ENCODE results near the gene ABHD14A. TPM values are rescaled to one million over a fixed set of nuclear protein-coding genes. Genes with fewer than 3 reads are reported as not detected.

The ABHD14A gene
- total and polyA plus RNA-seq, 3 donors from 2014 or later: 27.7 to 51.6 (median 38.9) TPM

- WGBS, 2 donors: 91 to 92% methylated on average over 11 of the region's 11 CpGs
- H3K4me3 ChIP-seq: no peak overlapping the region
These were observed 30.3 kb upstream of the ABHD14A start for GRCh38 chr3:51944451-51945021.

GRCh38 chr3:51945031-51945840 is 29.6 kb upstream of the ABHD14A start:
- Histone ChIP-seq H3K9me3 (no peaks in the 10 kb centered on the region), H3K27ac (no peak overlapping the region), H3K27me3 (no peaks in the 10 kb centered on the region), H3K36me3 (ENCODE audit: low read depth, missing control alignments) (no peaks in the 10 kb centered on the region), H3K4me3 (no peak overlapping the region), H3K4me1 (peaks cover 18% of the 10 kb centered on the region)
- intact Hi-C loops (cut with DNase I; ENCODE audit: low total_unique reads): no loop called here
- no peak for DNase-seq
- WGBS, 2 donors: 94 to 95% methylated on average over 11 to 18 of the region's 18 CpGs
- TF ChIP-seq, protein P1, sequence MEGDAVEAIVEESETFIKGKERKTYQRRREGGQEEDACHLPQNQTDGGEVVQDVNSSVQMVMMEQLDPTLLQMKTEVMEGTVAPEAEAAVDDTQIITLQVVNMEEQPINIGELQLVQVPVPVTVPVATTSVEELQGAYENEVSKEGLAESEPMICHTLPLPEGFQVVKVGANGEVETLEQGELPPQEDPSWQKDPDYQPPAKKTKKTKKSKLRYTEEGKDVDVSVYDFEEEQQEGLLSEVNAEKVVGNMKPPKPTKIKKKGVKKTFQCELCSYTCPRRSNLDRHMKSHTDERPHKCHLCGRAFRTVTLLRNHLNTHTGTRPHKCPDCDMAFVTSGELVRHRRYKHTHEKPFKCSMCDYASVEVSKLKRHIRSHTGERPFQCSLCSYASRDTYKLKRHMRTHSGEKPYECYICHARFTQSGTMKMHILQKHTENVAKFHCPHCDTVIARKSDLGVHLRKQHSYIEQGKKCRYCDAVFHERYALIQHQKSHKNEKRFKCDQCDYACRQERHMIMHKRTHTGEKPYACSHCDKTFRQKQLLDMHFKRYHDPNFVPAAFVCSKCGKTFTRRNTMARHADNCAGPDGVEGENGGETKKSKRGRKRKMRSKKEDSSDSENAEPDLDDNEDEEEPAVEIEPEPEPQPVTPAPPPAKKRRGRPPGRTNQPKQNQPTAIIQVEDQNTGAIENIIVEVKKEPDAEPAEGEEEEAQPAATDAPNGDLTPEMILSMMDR (IDR thresholded peaks at IDR 0.05): no peak
- TF ChIP-seq POLR2A (IDR thresholded peaks at IDR 0.05): no peak

More at GRCh38 chr3:51944451-51945021, 30.3 kb upstream of the ABHD14A start:
- Histone ChIP-seq H3K9me3 (no peaks in the 10 kb centered on the region), H3K27me3 (no peaks in the 10 kb centered on the region), H3K36me3 (ENCODE audit: low read depth, missing control alignments) (no peaks in the 10 kb centered on the region), H3K4me1 (peaks cover 18% of the 10 kb centered on the region), H3K27ac (no peak overlapping the region)
- TF ChIP-seq POLR2A (IDR thresholded peaks at IDR 0.05): no peak
- TF ChIP-seq, protein P1 (IDR thresholded peaks at IDR 0.05): no peak
- intact Hi-C loops (cut with DNase I; ENCODE audit: low total_unique reads): no loop called here
- no peak for DNase-seq

- intact Hi-C loops (cut with DNase I; ENCODE audit: low total_unique reads): no loop called here
- TF ChIP-seq POLR2A (IDR thresholded peaks at IDR 0.05): no peak
- TF ChIP-seq, protein P1 (IDR thresholded peaks at IDR 0.05): no peak
- Histone ChIP-seq H3K9me3 (no peaks in the 10 kb centered on the region), H3K4me1 (peaks cover 13% of the 10 kb centered on the region), H3K27me3 (no peaks in the 10 kb centered on the region), H3K36me3 (ENCODE audit: low read depth, missing control alignments) (no peaks in the 10 kb centered on the region), H3K4me3 (no peak overlapping the region), H3K27ac (no peak overlapping the region)
- 89 to 95% methylated on average over 14 of the region's 14 CpGs for WGBS, 2 donors
- no peak for DNase-seq
These were observed 28.7 kb upstream of the ABHD14A start for GRCh38 chr3:51945926-51946705.

DNA sequence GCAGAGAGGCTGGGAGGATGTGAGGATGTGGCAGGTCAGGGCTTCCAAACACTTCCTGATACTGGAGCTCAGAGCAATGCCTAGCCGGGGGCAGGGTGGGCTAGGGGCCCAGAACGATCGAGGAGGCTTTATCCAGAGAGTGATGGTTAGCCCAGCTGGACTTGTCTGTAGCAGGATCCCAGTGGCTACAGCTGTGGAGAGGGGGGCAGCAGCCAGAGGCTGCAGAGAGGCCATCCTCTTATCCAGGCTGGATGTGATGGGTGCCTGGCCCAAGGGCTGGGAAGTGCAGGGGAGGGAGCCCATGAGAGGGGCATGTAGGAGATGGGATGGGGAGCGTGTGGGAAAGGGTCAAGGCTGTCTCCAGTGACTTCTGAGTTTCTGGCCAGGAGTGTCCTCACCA is 28.1 kb upstream of the ABHD14A start:
- H3K27ac ChIP-seq: no peak overlapping the region
- 92% methylated on average over 4 of the region's 4 CpGs for WGBS, 2 donors
- no peak for DNase-seq
- H3K4me1 ChIP-seq: peaks cover 11% of the 10 kb centered on the region
- H3K9me3 ChIP-seq: no peaks in the 10 kb centered on the region
- intact Hi-C loops (cut with DNase I; ENCODE audit: low total_unique reads): no loop called here
- no peaks in the 10 kb centered on the region for H3K36me3 ChIP-seq (ENCODE audit: low read depth, missing control alignments)
- TF ChIP-seq POLR2A (IDR thresholded peaks at IDR 0.05): no peak
- TF ChIP-seq, protein P1 (IDR thresholded peaks at IDR 0.05): no peak
- H3K4me3 ChIP-seq: no peak overlapping the region
- no peaks in the 10 kb centered on the region for H3K27me3 ChIP-seq

All from testis (tissue), 3 donors.